Muscle layer of duodenum (tissue), 2 donors: Measurements from ENCODE around the gene KLF8.
"Not testable (repeated sequence)": the region's sequence is repeated elsewhere in the genome, so short reads cannot be mapped to it uniquely, and the experiment has no call there.

Source experiments
- H3K27ac ChIP-seq: one replicate; pipeline ENCODE4 v1.7.0; 2013; ENCODE audit warnings: mild to moderate bottlenecking, low read length
- H3K27me3 ChIP-seq: one replicate; pipeline ENCODE4 v1.7.0; 2013; ENCODE audit warnings: low read depth, mild to moderate bottlenecking, control low read depth, low read length
- H3K36me3 ChIP-seq, 2 donors: one replicate each; pipeline ENCODE4 v1.7.0; 2013; ENCODE audit warnings: low read length in 2 of 2, control low read depth in 1 of 2, mild to moderate bottlenecking in 1 of 2; ENCODE audit not compliant: insufficient read depth in 2 of 2, control insufficient read depth in 1 of 2
- H3K4me1 ChIP-seq, 2 donors: one replicate each; pipeline ENCODE4 v1.7.0; 2013; ENCODE audit warnings: low read length in 2 of 2, mild to moderate bottlenecking in 2 of 2, control low read depth in 1 of 2, moderate library complexity in 1 of 2; ENCODE audit not compliant: insufficient read depth in 2 of 2, control insufficient read depth in 1 of 2
- H3K4me3 ChIP-seq, 2 donors: one replicate each; pipeline ENCODE4 v1.7.0; 2013; ENCODE audit warnings: low read length in 2 of 2, low read depth in 1 of 2, mild to moderate bottlenecking in 1 of 2
- H3K9me3 ChIP-seq, 2 donors: one replicate each; pipeline ENCODE4 v1.7.0; 2013; ENCODE audit warnings: low read length in 2 of 2, control low read depth in 1 of 2, mild to moderate bottlenecking in 1 of 2; ENCODE audit not compliant: control insufficient read depth in 1 of 2
- donor health status: healthy.

The KLF8 gene

DNA sequence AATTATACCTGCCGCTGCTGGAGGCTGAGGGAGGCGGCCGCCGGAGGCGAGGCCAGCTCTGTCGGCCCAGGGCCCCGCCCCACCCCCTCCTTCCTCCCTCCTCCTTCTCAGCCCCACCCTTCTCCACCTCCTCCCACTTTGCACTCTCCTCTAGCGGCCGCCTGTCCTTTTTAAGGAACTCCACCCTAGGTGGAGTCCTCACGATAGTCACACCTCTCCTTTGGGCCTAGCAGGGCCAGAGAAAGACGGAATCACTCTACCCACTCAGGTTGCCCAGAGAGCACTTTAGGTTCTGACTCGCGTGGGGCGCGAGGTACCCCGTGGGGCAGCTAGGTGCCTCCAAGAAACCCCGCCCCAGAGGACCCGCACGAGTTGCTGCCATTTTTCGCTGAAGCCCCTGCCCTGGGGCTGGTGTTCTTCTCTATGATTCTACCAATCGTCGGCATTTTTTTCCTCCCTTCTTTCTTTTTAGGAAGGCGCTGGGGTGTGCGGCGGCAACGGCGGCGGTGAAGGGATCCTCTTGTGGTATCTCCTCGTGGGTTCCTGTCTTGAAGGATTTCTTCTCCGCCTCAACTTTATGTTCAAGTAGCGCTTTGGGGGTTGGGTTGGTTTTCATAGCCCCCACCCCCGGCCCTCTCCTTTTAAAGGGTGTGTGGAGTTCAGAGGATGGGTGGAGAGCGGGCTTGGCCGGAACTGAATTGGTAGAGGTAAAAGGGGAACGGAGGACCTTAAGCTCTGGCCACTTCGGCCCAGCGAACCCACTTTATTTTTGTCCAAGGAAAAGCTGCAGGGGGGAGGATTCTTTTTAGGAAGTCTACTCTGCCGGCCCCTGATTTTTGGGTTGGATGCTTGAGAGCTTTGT, at the start of gene KLF8:
TSS of gene KLF8 (plus strand) at position 136 of the 862 bp plus-strand sequence. CDS start 979 bp downstream, outside the sequence.
- H3K27ac ChIP-seq, result peak within 1 kb of the TSS; percentile 72

GRCh38 chrX:56206945-56207344, 25.2 kb upstream of the KLF8 start:
- H3K9me3 ChIP-seq, H3K36me3 ChIP-seq, H3K27ac ChIP-seq, H3K27me3 ChIP-seq, H3K4me3 ChIP-seq, H3K4me1 ChIP-seq: not testable (repeated sequence)

More for the DNA sequence above, at the start of gene KLF8:
- Histone ChIP-seq H3K36me3 (no peaks in the 10 kb centered on the region), H3K9me3 (no peaks in the 10 kb centered on the region), H3K27me3 (no peaks in the 10 kb centered on the region), H3K4me1 (peaks cover 4 to 12% of the 10 kb centered on the region in 2 donors), H3K4me3 (peak within 1 kb of the TSS; percentile 63 to 70)

GRCh38 chrX:56211701-56212100, 20.5 kb upstream of the KLF8 start:
- Histone ChIP-seq H3K9me3 (peaks cover 0 to 3% of the 10 kb centered on the region in 2 donors), H3K27ac (no peak overlapping the region), H3K4me1 (no peaks in the 10 kb centered on the region), H3K27me3 (no peaks in the 10 kb centered on the region), H3K36me3 (no peaks in the 10 kb centered on the region), H3K4me3 (no peak overlapping the region)

DNA sequence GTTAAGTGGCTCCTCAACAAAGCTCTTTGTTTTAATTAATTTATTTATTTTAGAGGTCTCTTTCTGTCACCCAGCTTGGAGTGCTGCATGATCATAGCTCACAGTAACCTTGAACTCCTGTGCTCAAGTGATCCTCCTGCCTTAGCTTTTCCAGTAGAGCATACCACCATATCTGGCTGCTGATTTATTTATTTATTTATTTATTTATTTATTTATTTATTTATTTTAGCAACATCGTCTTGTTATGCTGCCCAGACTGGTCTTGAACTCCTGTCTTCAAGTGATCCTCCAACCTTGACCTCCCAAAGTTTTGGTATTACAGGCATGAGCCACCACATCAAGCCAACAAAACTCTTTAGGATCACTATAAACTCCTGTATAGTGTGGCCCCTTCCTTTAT, 15.8 kb upstream of the KLF8 start:
- Histone ChIP-seq H3K4me3 (no peak overlapping the region), H3K27ac (no peak overlapping the region), H3K9me3 (peaks cover 0 to 3% of the 10 kb centered on the region in 2 donors), H3K4me1 (no peaks in the 10 kb centered on the region), H3K36me3 (no peaks in the 10 kb centered on the region), H3K27me3 (no peaks in the 10 kb centered on the region)

GRCh38 chrX:56219700-56220099, 12.5 kb upstream of the KLF8 start:
- Histone ChIP-seq H3K27ac (no peak overlapping the region), H3K4me1 (no peaks in the 10 kb centered on the region), H3K27me3 (no peaks in the 10 kb centered on the region), H3K9me3 (no peaks in the 10 kb centered on the region), H3K4me3 (no peak overlapping the region), H3K36me3 (no peaks in the 10 kb centered on the region)

DNA sequence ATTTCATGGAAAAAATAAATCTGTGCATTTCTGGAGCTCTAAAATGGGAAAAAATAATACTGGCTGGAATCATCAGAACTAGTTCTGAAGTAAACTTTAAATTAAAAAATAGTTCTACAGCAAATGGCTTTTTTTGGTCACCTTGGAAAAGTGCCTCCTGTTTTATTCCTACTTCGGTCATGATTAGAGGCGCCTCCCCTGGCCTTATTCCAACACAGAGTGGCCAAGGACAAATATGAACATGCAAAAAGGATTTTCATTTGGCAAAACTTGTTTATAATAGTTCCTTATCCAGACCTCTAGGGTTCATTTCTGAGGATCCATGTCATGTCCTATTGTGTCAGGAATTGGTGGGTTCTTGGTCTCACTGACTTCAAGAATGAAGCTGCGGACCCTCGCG, 11.1 kb upstream of the KLF8 start:
- H3K4me3 ChIP-seq, result no peak overlapping the region
- H3K27ac ChIP-seq, result no peak overlapping the region
- no peaks in the 10 kb centered on the region for H3K27me3 ChIP-seq
- no peaks in the 10 kb centered on the region for H3K36me3 ChIP-seq
- no peaks in the 10 kb centered on the region for H3K4me1 ChIP-seq
- H3K9me3 ChIP-seq, result no peaks in the 10 kb centered on the region

GRCh38 chrX:56222473-56223000, 9.6 kb upstream of the KLF8 start:
- Histone ChIP-seq H3K36me3 (no peaks in the 10 kb centered on the region), H3K27me3 (no peaks in the 10 kb centered on the region), H3K4me1 (no peaks in the 10 kb centered on the region), H3K9me3 (no peaks in the 10 kb centered on the region), H3K4me3 (no peak overlapping the region), H3K27ac (no peak overlapping the region)

- H3K4me1 ChIP-seq, result peaks cover 0 to 4% of the 10 kb centered on the region in 2 donors
Measured at GRCh38 chrX:56226980-56227379, 5.2 kb upstream of the KLF8 start.

GRCh38 chrX:56228914-56229313, 3.2 kb upstream of the KLF8 start:
- H3K4me1 ChIP-seq, result peaks cover 0 to 4% of the 10 kb centered on the region in 2 donors
- no peaks in the 10 kb centered on the region for H3K27me3 ChIP-seq
- no peaks in the 10 kb centered on the region for H3K36me3 ChIP-seq
- no peak overlapping the region for H3K4me3 ChIP-seq
- H3K27ac ChIP-seq, result no peak overlapping the region
- no peaks in the 10 kb centered on the region for H3K9me3 ChIP-seq

More at GRCh38 chrX:56226980-56227379, 5.2 kb upstream of the KLF8 start:
- Histone ChIP-seq H3K27me3 (no peaks in the 10 kb centered on the region), H3K36me3 (no peaks in the 10 kb centered on the region), H3K27ac (no peak overlapping the region), H3K9me3 (no peaks in the 10 kb centered on the region), H3K4me3 (no peak overlapping the region)

GRCh38 chrX:56231537-56232090, 542 bp upstream of the KLF8 start:
- Histone ChIP-seq H3K9me3 (no peaks in the 10 kb centered on the region), H3K4me1 (peaks cover 4 to 12% of the 10 kb centered on the region in 2 donors), H3K4me3 (peak overlapping the region; percentile 63 to 70), H3K36me3 (no peaks in the 10 kb centered on the region), H3K27me3 (no peaks in the 10 kb centered on the region), H3K27ac (no peak overlapping the region)

DNA sequence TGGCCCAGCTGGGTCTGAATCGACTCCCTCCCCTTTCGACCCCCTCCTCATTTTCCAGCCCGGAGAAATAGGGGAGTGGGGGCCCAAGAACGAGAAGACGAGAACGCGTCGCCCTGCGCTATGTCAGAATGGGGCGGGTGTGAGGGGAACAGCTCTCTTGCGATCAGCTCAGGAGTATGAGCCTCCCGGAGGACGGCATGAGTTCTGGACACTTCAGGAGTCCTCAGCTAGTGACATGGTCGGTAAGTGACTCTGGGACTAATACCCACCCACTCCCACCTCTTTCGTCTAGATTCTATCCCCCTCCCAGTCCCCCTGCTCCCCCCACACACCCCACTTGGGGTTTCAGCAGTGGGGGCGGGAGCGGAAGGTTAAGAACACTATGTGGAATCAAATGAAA, 944 bp downstream of the KLF8 start:
- H3K4me1 ChIP-seq, result peaks cover 4 to 12% of the 10 kb centered on the region in 2 donors
- no peaks in the 10 kb centered on the region for H3K9me3 ChIP-seq
- H3K27me3 ChIP-seq, result no peaks in the 10 kb centered on the region
- peak overlapping the region; percentile 72 for H3K27ac ChIP-seq
- H3K36me3 ChIP-seq, result no peaks in the 10 kb centered on the region
- H3K4me3 ChIP-seq, result peak overlapping the region; percentile 63 to 70
